Uterus (tissue), 4 donors: ENCODE measurements around the gene SPESP1. TPM values are rescaled to one million over a fixed set of nuclear protein-coding genes. Genes with fewer than 3 reads are reported as not detected.
"Not testable (repeated sequence)": the region's sequence is repeated elsewhere in the genome, so short reads cannot be mapped to it uniquely, and the experiment has no call there.

ENCODE experiments used
- DNase-seq, 2 donors: peaks; one replicate each; pipeline ENCODE4 v3.0.0-alpha.2; 2019 to 2020
- H3K27ac ChIP-seq, 2 donors: fragments of 200-600 bp; sonication (generic); 1 replicate in 1 of 2; 2 replicates in 1 of 2; pipeline ENCODE4 v1.5.1; 2016 to 2018
- H3K27me3 ChIP-seq, 2 donors: fragments of 200-600 bp; sonication (generic); one replicate each; pipeline ENCODE4 v1.5.1; 2018 to 2019; ENCODE audit warnings: control low read depth in 1 of 2
- H3K36me3 ChIP-seq, 2 donors: fragments of 200-600 bp; sonication (generic); one replicate each; pipeline ENCODE4 v1.5.1; 2019; ENCODE audit warnings: control low read depth in 1 of 2
- H3K4me1 ChIP-seq, 2 donors: fragments of 200-600 bp; sonication (generic); one replicate each; pipeline ENCODE4 v1.5.1; 2018 to 2019; ENCODE audit warnings: control low read depth in 1 of 2
- H3K4me3 ChIP-seq, 2 donors: fragments of 200-600 bp; sonication (generic); 1 replicate in 1 of 2; 2 replicates in 1 of 2; pipeline ENCODE4 v1.5.1; 2018 to 2019; ENCODE audit warnings: mild to moderate bottlenecking in 1 of 2
- H3K9me3 ChIP-seq, 2 donors: fragments of 200-600 bp; sonication (generic); one replicate each; pipeline ENCODE4 v1.5.1; 2019; ENCODE audit warnings: control low read depth in 1 of 2
- CTCF ChIP-seq, 4 experiments: fragments of 200-600 bp in 2 of 4; fragments of 450-650 bp in 2 of 4; sonication (generic) in 2 of 4; IDR thresholded peaks; one replicate each; pipeline ENCODE4 v1.5.1; 2016 to 2019; ENCODE audit warnings: antibody characterized with exemption in 4 of 4, mild to moderate bottlenecking in 2 of 4, moderate library complexity in 1 of 4
- POLR2A ChIP-seq, 2 donors: fragments of 450-650 bp; IDR thresholded peaks; one replicate each; pipeline ENCODE4 v1.6.1; 2016; ENCODE audit warnings: antibody characterized with exemption in 2 of 2, mild to moderate bottlenecking in 1 of 2, moderate library complexity in 1 of 2
- intact Hi-C: fragments of 100-400 bp; cut with DNase I; formaldehyde crosslinking; loops from one replicate; pipeline ENCODE4 v1.15.1; 2023; ENCODE audit warnings: low total_unique reads
- total RNA-seq, 4 donors: library from RNA; depleted of rRNA in 3 of 4; stranded (reverse); fragments of >200 nt in 3 of 4; gene quantifications; one replicate each; pipeline versions ENCODE4 v1.1.0 to v1.2.4, GENCODE V29; 2014 to 2023
- donor health status: DM: yes; HTN: yes; CAD: no.

The SPESP1 gene
- total RNA-seq, 4 donors from 2014 or later = 1.4 to 6.8 (median 4.2) TPM

GRCh38 chr15:68969298-68969697 lies 39.0 kb downstream of the SPESP1 start:
- no peak for DNase-seq
- no peaks in the 10 kb centered on the region for H3K4me1 ChIP-seq
- no peak overlapping the region for H3K27ac ChIP-seq
- H3K27me3 ChIP-seq = no peaks in the 10 kb centered on the region
- intact Hi-C loops = no loop called here
- H3K4me3 ChIP-seq = no peak overlapping the region
- H3K36me3 ChIP-seq = no peaks in the 10 kb centered on the region
- peaks cover 0 to 6% of the 10 kb centered on the region in 2 donors for H3K9me3 ChIP-seq
- no peak for TF ChIP-seq POLR2A (IDR thresholded peaks at IDR 0.05)
- no peak for TF ChIP-seq CTCF (IDR thresholded peaks at IDR 0.05)

GRCh38 chr15:68972201-68973065 lies 42.1 kb downstream of the SPESP1 start:
- Histone ChIP-seq H3K4me1 (no peaks in the 10 kb centered on the region), H3K27ac (no peak overlapping the region), H3K27me3 (no peaks in the 10 kb centered on the region), H3K4me3 (no peak overlapping the region), H3K36me3 (no peaks in the 10 kb centered on the region), H3K9me3 (peaks cover 0 to 6% of the 10 kb centered on the region in 2 donors)
- TF ChIP-seq POLR2A (IDR thresholded peaks at IDR 0.05) = no peak
- no peak for TF ChIP-seq CTCF (IDR thresholded peaks at IDR 0.05)
- intact Hi-C loops = no loop called here
- no peak for DNase-seq

GRCh38 chr15:68975651-68976160 lies 45.4 kb downstream of the SPESP1 start:
- DNase-seq, H3K4me1 ChIP-seq, H3K27me3 ChIP-seq, H3K27ac ChIP-seq, H3K4me3 ChIP-seq, H3K9me3 ChIP-seq, intact Hi-C loops, H3K36me3 ChIP-seq: not testable (repeated sequence)

- H3K27ac ChIP-seq, DNase-seq, H3K36me3 ChIP-seq, H3K9me3 ChIP-seq, H3K4me3 ChIP-seq, intact Hi-C loops, H3K27me3 ChIP-seq, H3K4me1 ChIP-seq: not testable (repeated sequence)
Measured at GRCh38 chr15:68977426-68977825, 47.1 kb downstream of the SPESP1 start.

GRCh38 chr15:68979006-68979405 lies 48.7 kb downstream of the SPESP1 start:
- Histone ChIP-seq H3K4me1 (no peaks in the 10 kb centered on the region), H3K27ac (no peak overlapping the region), H3K9me3 (no peaks in the 10 kb centered on the region), H3K36me3 (no peaks in the 10 kb centered on the region), H3K4me3 (no peak overlapping the region), H3K27me3 (no peaks in the 10 kb centered on the region)
- intact Hi-C loops = no loop called here
- no peak for TF ChIP-seq CTCF (IDR thresholded peaks at IDR 0.05)
- TF ChIP-seq POLR2A (IDR thresholded peaks at IDR 0.05) = no peak
- no peak for DNase-seq

- no peaks in the 10 kb centered on the region for H3K36me3 ChIP-seq
- TF ChIP-seq POLR2A (IDR thresholded peaks at IDR 0.05) (no peak), CTCF (IDR thresholded peaks at IDR 0.05) (no peak)
- no peak for DNase-seq
- H3K4me1 ChIP-seq = no peaks in the 10 kb centered on the region
- intact Hi-C loops = no loop called here
- H3K9me3 ChIP-seq = no peaks in the 10 kb centered on the region
- H3K27me3 ChIP-seq = no peaks in the 10 kb centered on the region
- H3K27ac ChIP-seq = no peak overlapping the region
- no peak overlapping the region for H3K4me3 ChIP-seq
Measured at GRCh38 chr15:68979816-68980215, 49.5 kb downstream of the SPESP1 start.
